Calu3 (cell line): Measurements from ENCODE around the gene UQCR11. TPM values are rescaled to one million over a fixed set of nuclear protein-coding genes. Genes with fewer than 3 reads are reported as not detected.

ENCODE experiments used
- BruUV-seq: library from RNA; stranded (reverse); fragments of 400-500 nt; replicated peaks from 2 replicates; lab custom pipeline; 2021; lab: Mats Ljungman, UMichigan
- CTCF ChIA-PET: fragments of 300-600 bp; sonication (Branson Sonifier 250); formaldehyde crosslinking; loops from one replicate; lab custom pipeline; 2022; ENCODE audit warnings: antibody characterized with exemption; lab: Charles Lee
- DNase-seq: peaks from one replicate; pipeline ENCODE4 v3.0.0; 2022
- H3K27ac Mint-ChIP-seq: one replicate; pipeline ENCODE4 v1.8.0; 2022; ENCODE audit warnings: mixed read lengths; ENCODE audit not compliant: unreplicated experiment
- H3K27me3 Mint-ChIP-seq: one replicate; pipeline ENCODE4 v1.8.0; 2022; ENCODE audit warnings: mixed read lengths; ENCODE audit not compliant: unreplicated experiment
- H3K36me3 Mint-ChIP-seq: one replicate; pipeline ENCODE4 v1.8.0; 2022; ENCODE audit warnings: mild to moderate bottlenecking, moderate library complexity, mixed read lengths; ENCODE audit not compliant: insufficient read depth, unreplicated experiment
- H3K4me1 Mint-ChIP-seq: one replicate; pipeline ENCODE4 v1.8.0; 2022; ENCODE audit warnings: mild to moderate bottlenecking, low read depth, mixed read lengths; ENCODE audit not compliant: unreplicated experiment
- H3K4me3 Mint-ChIP-seq: one replicate; pipeline ENCODE4 v1.8.0; 2022; ENCODE audit warnings: mild to moderate bottlenecking, low read depth, moderate library complexity, mixed read lengths; ENCODE audit not compliant: unreplicated experiment
- H3K9me3 Mint-ChIP-seq: one replicate; pipeline ENCODE4 v1.8.0; 2022; ENCODE audit warnings: low read depth, mixed read lengths; ENCODE audit not compliant: unreplicated experiment
- CTCF ChIP-seq: fragments of 200-600 bp; IDR thresholded peaks from one replicate; pipeline ENCODE4 v1.8.0; 2022; ENCODE audit warnings: antibody characterized with exemption; ENCODE audit not compliant: unreplicated experiment
- intact Hi-C: fragments of 100-400 bp; cut with micrococcal nuclease; formaldehyde crosslinking; loops from one replicate; pipeline ENCODE4 v1.10.0; 2022; ENCODE audit not compliant: unreplicated experiment
- total RNA-seq: library from RNA; stranded (reverse); gene quantifications from 2 replicates; pipeline ENCODE4 v1.2.3, GENCODE V29; 2022

The UQCR11 gene
- total RNA-seq, 1 experiment from 2014 or later: 148 TPM

GRCh38 chr19:1599460-1599846 is 5.8 kb downstream of the UQCR11 start:
- Mint-ChIP-seq H3K36me3 (peaks cover 33% of the 10 kb centered on the region), H3K4me3 (no peak overlapping the region), H3K27me3 (no peaks in the 10 kb centered on the region), H3K4me1 (no peaks in the 10 kb centered on the region), H3K27ac (no peak overlapping the region), H3K9me3 (no peaks in the 10 kb centered on the region)
- BruUV-seq: no TSS peak
- CTCF ChIA-PET: no interaction called here
- TF ChIP-seq CTCF: no peak
- intact Hi-C loops: no loop called here
- DNase-seq: no peak

DNA sequence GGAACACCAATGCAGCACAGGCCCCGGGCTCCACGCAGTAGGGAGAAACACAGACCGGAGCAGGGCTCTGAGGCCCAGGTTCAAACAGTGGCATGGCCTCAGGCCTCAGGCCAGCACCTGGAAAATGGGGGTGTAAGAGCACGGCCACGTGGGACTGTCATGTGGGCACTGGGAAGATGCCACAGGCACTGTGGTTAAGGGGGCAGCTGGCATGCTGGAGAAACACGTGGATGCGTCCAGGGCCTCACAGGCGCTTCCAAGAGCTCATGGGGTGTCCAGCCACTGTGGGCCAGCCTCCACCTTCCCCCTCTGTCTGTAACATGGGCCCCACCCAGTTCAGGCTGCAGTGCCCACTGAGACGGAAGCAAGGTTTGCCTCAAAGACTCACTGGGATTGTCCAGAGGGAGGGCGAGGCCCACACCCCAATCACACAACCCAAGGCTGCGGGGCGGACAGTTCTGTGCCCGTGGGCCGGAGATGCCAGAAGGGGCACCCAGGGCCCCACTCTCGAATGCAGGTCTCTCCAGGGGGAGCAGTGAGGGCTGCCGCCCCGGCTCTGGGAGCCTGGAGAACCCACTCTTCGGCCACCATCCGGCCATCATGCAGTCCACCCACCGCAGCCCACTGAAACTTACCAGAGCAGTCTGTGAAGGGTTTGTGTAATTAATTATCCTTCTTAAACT is 6.3 kb downstream of the UQCR11 start:
- DNase-seq: no peak
- Mint-ChIP-seq H3K9me3 (no peaks in the 10 kb centered on the region), H3K27me3 (no peaks in the 10 kb centered on the region), H3K4me1 (no peaks in the 10 kb centered on the region), H3K36me3 (peaks cover 33% of the 10 kb centered on the region), H3K4me3 (no peak overlapping the region), H3K27ac (no peak overlapping the region)
- no TSS peak for BruUV-seq
- TF ChIP-seq CTCF: no peak
- CTCF ChIA-PET: no interaction called here
- intact Hi-C loops: no loop called here

DNA sequence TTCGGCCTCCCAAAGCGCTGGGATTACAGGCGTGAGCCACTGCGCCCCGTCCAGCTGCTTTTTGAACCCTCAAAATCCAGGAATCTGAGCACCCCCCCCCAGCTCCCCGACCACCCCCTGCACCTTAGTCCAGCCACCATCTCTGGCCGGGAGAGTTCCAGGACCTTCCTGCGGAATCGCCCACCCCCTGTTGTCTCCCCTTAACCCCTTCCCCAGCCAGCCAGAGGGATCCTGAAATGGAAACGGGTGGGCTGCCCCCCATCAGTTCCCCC is 11.8 kb downstream of the UQCR11 start:
- TF ChIP-seq CTCF: no peak
- Mint-ChIP-seq H3K9me3 (no peaks in the 10 kb centered on the region), H3K36me3 (peaks cover 52% of the 10 kb centered on the region), H3K27ac (peak overlapping the region; percentile 77), H3K4me3 (peak overlapping the region; percentile 86), H3K27me3 (no peaks in the 10 kb centered on the region), H3K4me1 (peaks cover 8% of the 10 kb centered on the region)
- no peak for DNase-seq
- intact Hi-C loops: no loop called here
- BruUV-seq: no TSS peak
- CTCF ChIA-PET: interaction anchor here (1.4 kb wide), 1 partner anchor 232 kb away, joined by 4 read pairs; no protein-coding TSS in a partner anchor

DNA sequence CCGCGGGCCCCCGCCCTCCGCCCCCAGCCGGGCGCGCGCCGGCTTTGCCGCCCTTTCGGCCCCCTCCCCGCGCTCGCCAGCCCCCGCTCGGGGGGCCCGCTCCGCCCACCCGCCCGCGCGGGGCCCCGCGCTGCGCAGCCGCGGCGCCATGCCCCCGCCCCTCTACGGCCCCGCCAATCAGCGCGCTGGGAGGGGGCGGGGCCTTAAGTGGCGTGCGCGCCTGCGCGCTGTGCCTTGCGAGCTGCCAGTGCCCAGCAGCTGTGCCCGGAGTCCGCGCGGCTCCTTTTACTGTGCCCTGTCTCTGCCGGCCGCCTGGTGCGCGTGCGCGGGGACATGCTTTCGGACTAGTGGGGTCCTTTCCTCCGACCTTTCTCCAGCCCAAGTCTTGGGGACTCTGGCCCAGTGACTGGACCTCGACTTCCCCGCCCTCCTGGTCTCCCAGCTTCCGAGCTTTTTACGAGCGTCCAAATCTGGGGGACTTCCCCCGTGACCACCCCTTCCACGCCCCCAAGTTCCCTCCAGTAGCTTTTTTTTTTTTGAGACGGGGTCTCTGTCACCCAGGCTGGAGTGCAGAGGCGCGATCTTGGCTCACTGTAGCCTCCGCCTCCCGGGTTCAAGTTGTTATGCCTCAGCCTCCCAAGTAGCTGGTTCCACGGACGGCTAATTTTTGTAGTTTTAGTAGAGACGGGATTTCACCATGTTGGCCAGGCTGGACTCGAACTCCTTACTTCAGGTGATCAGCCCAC is 12.3 kb downstream of the UQCR11 start, which contains the start of gene MBD3:
TSS of gene MBD3 (minus strand) at position 111 of the 746 bp plus-strand sequence. CDS start 234 bp downstream, outside the sequence.
- peaks cover 52% of the 10 kb centered on the region for H3K36me3 Mint-ChIP-seq
- intact Hi-C loops: no loop called here
- H3K27ac Mint-ChIP-seq: peak within 1 kb of the TSS; percentile 77
- BruUV-seq: no TSS peak
- no peaks in the 10 kb centered on the region for H3K9me3 Mint-ChIP-seq
- H3K4me1 Mint-ChIP-seq: peaks cover 8% of the 10 kb centered on the region
- no peaks in the 10 kb centered on the region for H3K27me3 Mint-ChIP-seq
- CTCF ChIA-PET: interaction anchor here (0.6 to 1.4 kb wide), 2 partner anchors 233 to 621 kb away, joined by 4 read pairs; no protein-coding TSS in a partner anchor
- peak; percentile 90 for DNase-seq
- H3K4me3 Mint-ChIP-seq: peak within 1 kb of the TSS; percentile 86
- TF ChIP-seq CTCF: no peak
